ENCODE results near the gene KRT84. TPM values are rescaled to one million over a fixed set of nuclear protein-coding genes. Genes with fewer than 3 reads are reported as not detected.

The KRT84 gene
- total and polyA plus RNA-seq, 2 of the 4 experiments (the other 2 are of a cell fraction), result not detected

GRCh38 chr12:52366738-52367485 is 18.5 kb downstream of the KRT84 start, which contains the start of gene KRT85:
Gene KRT85 (minus strand): TSS chr12:52367481. CDS start chr12:52367405, 76 bp downstream.
- DNase-seq, result no peak
- POLR2A ChIA-PET (ENCODE audit: unreplicated experiment), result no interaction called here

More at GRCh38 chr12:52366738-52367485, 18.5 kb downstream of the KRT84 start, which contains the start of gene KRT85:
- Histone ChIP-seq H3K9ac (ENCODE audit: low read depth, low read length) (no peak within 1 kb of the TSS), H3K27me3 (ENCODE audit: control insufficient read depth, insufficient read depth, low read length) (peaks cover 63% of the 10 kb centered on the region), H2AFZ (replicated peaks; ENCODE audit: low read length, poor library complexity) (no peak within 1 kb of the TSS), H2BK20ac (ENCODE audit: low read depth, low read length) (no peak within 1 kb of the TSS), H3K9me1 (ENCODE audit: insufficient read depth, low read length) (peaks cover 3% of the 10 kb centered on the region; the same call in 1 of the 2 replicates), H3K4me1 (ENCODE audit: control insufficient read depth, insufficient read depth, low read length) (no peaks in the 10 kb centered on the region), H3K4me3 (ENCODE audit: insufficient read depth, low read depth, low read length) (no peak within 1 kb of the TSS), H4K20me1 (ENCODE audit: insufficient read depth, low read length) (no peaks in the 10 kb centered on the region), H3K79me1 (ENCODE audit: low read depth in 1 of 2, low read length in 2 of 2) (no peaks in the 10 kb centered on the region), H4K91ac (ENCODE audit: insufficient read depth, low read depth, low read length) (no peak within 1 kb of the TSS), H2AK5ac (ENCODE audit: low read depth, low read length) (no peak within 1 kb of the TSS), H2BK120ac (ENCODE audit: low read depth, low read length) (no peak within 1 kb of the TSS), H4K5ac (ENCODE audit: low read depth, low read length) (no peak within 1 kb of the TSS), H3K9me3 (ENCODE audit: control insufficient read depth, insufficient read depth, low read length) (no peaks in the 10 kb centered on the region), H2BK15ac (ENCODE audit: low read depth, low read length) (no peak within 1 kb of the TSS), H3K27ac (ENCODE audit: insufficient read depth, low read length) (no peak within 1 kb of the TSS), H3K18ac (ENCODE audit: low read depth, low read length) (no peak within 1 kb of the TSS), H3K23ac (ENCODE audit: low read depth, low read length) (no peak within 1 kb of the TSS), H4K8ac (ENCODE audit: low read depth in 2 of 2, low read length in 2 of 2) (no peak within 1 kb of the TSS), H3K14ac (replicated peaks; ENCODE audit: low read depth, low read length) (no peak within 1 kb of the TSS), H3K36me3 (ENCODE audit: control insufficient read depth, insufficient read depth, low read length) (no peaks in the 10 kb centered on the region), H2AK9ac (replicated peaks; ENCODE audit: low read depth, low read length, poor library complexity) (no peak within 1 kb of the TSS), H3K4me2 (ENCODE audit: low read depth, low read length) (no peak within 1 kb of the TSS), H2BK5ac (ENCODE audit: low read depth, low read length, poor library complexity, severe bottlenecking) (no peak within 1 kb of the TSS), H3K4ac (ENCODE audit: low read depth, low read length) (no peak within 1 kb of the TSS), H3K56ac (ENCODE audit: extremely low read depth, insufficient read depth, low read length) (no peak within 1 kb of the TSS)
- in situ Hi-C loops (cut with MboI; ENCODE audit: low sequenced_read_pairs), result no loop called here
- TF ChIP-seq MXI1 (IDR thresholded peaks at IDR 0.05; ENCODE audit: borderline replicate concordance, low read depth, low read length) (no peak), CTCF (conservative IDR thresholded peaks at IDR 0.05; ENCODE audit: low read depth, low read length) (no peak), MAFK (IDR thresholded peaks at IDR 0.05; ENCODE audit: low read depth, low read length) (no peak), RCOR1 (IDR thresholded peaks at IDR 0.05; ENCODE audit: insufficient replicate concordance, low read length) (no peak), CEBPB (IDR thresholded peaks at IDR 0.05; ENCODE audit: low read depth, low read length) (no peak), BHLHE40 (IDR thresholded peaks at IDR 0.05; ENCODE audit: low read depth, low read length) (no peak), RAD21 (IDR thresholded peaks at IDR 0.05; ENCODE audit: low read length) (no peak), FOS (IDR thresholded peaks at IDR 0.05; ENCODE audit: low read depth, low read length) (no peak), CHD1 (IDR thresholded peaks at IDR 0.05; ENCODE audit: low read depth, low read length) (no peak), USF2 (IDR thresholded peaks at IDR 0.05; ENCODE audit: low read depth, low read length) (no peak), MAZ (IDR thresholded peaks at IDR 0.05; ENCODE audit: borderline replicate concordance, low read depth, low read length) (no peak)
- CTCF ChIA-PET, result interaction anchor here (0.6 kb wide), 1 partner anchor 588 kb away, joined by 5 read pairs; no protein-coding TSS in a partner anchor
- 69% methylated on average over 17 of the region's 42 CpGs; no CpG with 5 or more reads in 1 of the 2 experiments for WGBS, 2 experiments (ENCODE audit: extremely low coverage in 2 of 2, insufficient read length in 1 of 2)
- BruUV-seq (replicated peaks), result no TSS peak
- ATAC-seq (ENCODE audit: low read depth), result no peak
- intact Hi-C loops (cut with micrococcal nuclease), result no loop called here
- dilution Hi-C loops (cut with HindIII; ENCODE audit: low sequenced_read_pairs, unreplicated experiment), result no loop called here
